ENCODE measurements around the gene ALDH1A3.
"Not testable (repeated sequence)": the region's sequence is repeated elsewhere in the genome, so short reads cannot be mapped to it uniquely, and the experiment has no call there.

ALDH1A3 gene

DNA sequence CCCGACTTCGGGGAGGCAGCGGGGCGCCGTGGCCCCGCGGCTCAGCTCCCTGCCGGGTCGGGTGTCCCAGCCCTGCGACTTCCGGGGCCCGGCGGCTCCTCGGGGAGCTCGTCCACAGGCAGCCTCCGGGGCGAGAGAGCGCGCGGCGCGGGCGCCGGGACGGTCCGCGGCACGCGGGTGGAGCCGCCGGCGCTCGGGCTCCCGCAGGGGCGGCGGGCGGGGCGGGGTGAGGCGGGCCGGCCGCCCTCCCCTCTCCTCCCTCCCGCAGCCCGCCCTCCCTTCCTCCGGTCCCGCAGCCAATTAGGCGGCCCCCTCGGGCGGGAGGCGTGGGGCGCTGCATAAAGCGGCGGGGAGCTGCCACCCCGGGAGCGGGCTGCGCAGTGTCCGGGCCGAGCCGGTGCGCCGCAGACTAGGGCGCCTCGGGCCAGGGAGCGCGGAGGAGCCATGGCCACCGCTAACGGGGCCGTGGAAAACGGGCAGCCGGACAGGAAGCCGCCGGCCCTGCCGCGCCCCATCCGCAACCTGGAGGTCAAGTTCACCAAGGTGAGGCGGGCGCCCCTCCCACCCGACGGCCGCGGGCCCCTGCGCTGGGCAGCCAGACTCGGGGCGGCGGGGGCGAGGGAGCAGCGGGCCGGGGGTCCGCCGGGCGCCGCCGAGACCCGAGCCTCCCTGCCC, at the start of gene ALDH1A3:
Gene ALDH1A3, plus strand, starts transcription at position 368 of the 675 bp plus-strand sequence. Its CDS starts 77 bp downstream, at position 445.
- peak; percentile 73 for DNase-seq

- DNase-seq, result no peak
These were observed 48.2 kb upstream of the ALDH1A3 start for GRCh38 chr15:100831467-100831866.

GRCh38 chr15:100832149-100832942, 47.3 kb upstream of the ALDH1A3 start:
- DNase-seq, result no peak

DNA sequence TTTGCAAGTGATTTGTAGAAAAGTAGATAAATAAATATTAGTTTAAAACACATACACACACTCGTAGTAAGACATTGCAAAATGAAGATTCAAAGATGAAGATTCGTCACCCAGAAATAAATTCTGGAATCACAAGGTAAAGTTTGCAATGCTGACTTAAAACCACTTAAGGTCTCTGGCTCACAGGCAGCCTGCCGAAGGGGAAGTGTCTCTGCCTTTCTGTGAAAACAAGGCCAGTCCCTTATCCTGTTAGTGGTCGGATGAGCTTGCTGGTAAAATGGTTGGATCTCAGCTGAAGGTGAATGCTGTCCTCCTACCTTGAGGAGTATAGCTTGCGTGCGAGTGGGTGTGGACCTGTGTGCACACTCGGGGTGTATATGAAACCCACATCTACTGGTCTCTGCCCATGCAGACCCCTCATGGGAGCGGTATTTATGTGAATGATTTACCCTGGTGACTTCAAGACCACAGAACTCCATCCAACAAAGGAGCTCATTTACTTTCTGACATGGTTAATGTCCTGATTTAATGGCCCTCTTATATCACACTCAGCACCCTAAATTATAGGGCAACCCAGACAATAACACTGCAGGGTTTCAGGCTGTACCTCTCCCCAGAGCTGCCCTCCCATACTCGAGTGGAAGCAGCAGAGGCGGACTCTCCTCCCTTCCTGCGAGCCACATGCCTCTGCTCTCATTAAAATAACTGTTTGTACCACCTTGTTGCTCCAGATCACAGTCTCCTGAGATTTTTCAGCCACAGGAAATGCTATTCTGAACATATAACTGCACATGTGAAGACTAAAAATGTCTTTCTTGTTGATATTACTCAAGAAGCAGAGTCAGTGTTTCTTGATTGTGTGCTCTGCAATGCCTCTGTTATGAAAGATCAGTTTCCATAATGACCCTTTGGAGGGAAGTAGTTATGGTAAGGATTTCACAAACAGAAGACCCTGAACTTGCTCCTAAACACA, 45.9 kb upstream of the ALDH1A3 start:
- no peak for DNase-seq

DNA sequence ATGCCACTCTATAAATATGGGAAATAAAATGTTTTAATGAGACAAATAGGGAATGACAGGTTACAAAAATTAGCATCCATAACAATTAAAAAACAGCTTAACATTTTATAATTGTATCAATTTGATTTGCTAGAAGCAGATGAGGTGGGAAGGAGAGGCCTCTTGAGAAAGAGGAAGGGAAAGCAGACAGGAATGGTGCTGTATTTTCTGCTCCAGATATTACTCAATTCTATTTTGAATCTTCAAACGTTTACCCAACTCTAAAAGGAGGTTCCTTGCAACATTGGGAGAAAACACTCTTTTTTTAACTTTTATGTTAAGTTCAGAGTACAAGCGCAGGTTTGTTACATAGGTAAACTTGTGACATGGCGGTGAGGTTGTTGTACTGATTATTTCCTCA, 44.9 kb upstream of the ALDH1A3 start:
- DNase-seq, result no peak

DNA sequence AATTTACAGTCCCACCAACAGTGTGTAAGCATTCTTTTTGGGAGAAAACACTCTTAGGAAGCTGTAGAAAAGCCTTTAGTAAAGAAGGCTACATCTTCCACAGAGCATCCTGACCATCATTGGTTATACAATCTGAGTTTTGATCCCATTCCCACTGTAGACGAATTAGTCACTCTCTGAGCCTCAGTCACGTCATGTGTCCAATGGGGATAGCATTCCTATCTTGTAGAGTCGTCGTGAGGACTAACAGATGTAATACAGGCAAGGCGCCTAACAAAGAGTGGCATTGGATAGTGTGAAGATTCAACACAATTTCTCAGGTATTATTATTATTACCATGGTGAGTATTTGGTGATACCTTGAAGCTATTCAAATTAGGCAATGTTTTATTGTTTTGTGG, 44.0 kb upstream of the ALDH1A3 start:
- no peak for DNase-seq

- DNase-seq, result no peak
These were observed 43.1 kb upstream of the ALDH1A3 start for GRCh38 chr15:100836501-100836900.

DNA sequence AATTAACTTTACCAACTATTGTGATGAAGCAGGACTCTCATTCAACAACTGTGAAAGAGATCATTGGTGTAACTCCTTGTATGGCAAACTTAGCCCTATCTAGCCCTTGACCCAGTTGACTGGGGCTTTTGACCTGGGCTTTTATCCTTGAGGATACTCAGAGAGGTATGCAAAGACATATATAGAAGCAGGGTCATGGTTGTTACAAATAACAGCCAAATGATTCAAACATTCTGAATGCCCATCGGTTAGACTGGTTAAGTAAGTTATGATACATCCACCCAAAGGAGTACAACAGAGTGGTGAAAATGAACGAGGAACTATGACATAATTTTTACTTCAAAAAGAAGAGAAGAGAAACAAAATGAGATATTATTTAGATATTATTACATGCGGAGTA, 38.2 kb upstream of the ALDH1A3 start:
- no peak for DNase-seq

GRCh38 chr15:100842756-100843730, 36.6 kb upstream of the ALDH1A3 start:
- DNase-seq, result no peak

GRCh38 chr15:100844167-100844566, 35.5 kb upstream of the ALDH1A3 start:
- DNase-seq, result no peak

DNA sequence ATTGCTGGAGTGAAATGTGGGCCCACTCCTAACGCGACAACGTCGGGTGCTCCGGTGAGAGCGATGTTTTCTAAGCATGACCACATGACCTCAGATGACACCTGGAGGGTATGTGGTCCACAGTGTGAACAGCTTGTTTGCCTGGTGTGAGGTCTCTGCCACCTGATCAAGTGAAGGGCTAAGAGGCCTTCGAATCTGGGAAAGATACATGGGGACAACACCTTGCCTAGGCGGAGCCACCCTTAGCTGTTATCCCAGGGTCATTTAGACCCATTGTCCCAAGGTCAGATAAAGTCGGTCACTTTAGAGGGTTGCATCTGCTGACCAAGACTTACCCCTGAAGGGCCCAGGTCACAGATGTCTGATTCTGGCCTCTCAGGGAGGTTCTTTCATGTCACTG, 34.9 kb upstream of the ALDH1A3 start:
- no peak for DNase-seq

DNA sequence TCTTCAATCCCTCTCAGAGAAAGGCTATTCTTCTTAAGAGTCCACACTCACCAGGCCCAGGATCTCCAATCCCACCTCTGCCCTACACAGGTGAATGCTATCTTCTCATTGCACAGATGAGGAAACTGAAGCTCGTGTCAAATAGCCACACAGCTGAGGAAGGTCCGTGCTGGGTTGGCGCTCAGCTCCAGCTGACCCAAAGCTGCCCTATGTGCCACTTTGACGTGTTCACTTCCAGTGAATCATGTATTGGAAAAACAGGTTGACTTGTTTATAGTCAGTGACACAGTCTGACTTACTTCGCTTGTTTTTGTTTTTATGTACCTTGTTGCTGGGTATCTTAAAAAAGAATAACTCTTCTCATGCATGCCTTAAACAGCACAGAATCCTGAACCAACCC, 32.4 kb upstream of the ALDH1A3 start:
- no peak for DNase-seq

- peak; percentile 72 for DNase-seq
These were observed 30.4 kb upstream of the ALDH1A3 start for GRCh38 chr15:100849021-100849854.

- DNase-seq, result no peak
These were observed 29.8 kb upstream of the ALDH1A3 start for GRCh38 chr15:100849855-100850218.

GRCh38 chr15:100851428-100852015, 28.1 kb upstream of the ALDH1A3 start:
- DNase-seq, result not testable (repeated sequence)

DNA sequence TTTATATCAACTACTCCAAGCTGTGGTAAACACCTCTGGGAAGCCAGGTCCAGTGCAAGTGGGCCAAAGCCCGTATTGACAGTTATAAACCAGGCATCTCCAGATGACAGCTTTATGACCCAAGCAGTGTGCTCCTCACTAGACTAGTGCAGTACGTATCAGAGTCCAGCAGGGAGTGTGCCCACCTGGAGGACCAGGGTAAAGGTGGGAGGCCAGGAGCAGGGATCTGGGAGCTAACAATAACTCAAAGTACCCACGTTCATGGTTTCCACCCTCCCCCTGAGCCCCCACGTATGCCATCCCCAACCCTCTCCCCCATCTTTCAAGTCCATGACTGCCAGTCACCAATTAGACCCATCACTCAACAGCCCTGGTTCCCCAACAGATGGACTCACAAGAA, 27.0 kb upstream of the ALDH1A3 start:
- DNase-seq, result no peak

GRCh38 chr15:100853676-100854440, 25.8 kb upstream of the ALDH1A3 start:
- DNase-seq, result no peak

GRCh38 chr15:100856867-100857266, 22.8 kb upstream of the ALDH1A3 start:
- no peak for DNase-seq

- no peak for DNase-seq
These were observed 21.3 kb upstream of the ALDH1A3 start for GRCh38 chr15:100858294-100858693.
